NCI-H1436 treated with DMSO at 0.1 percent for 48 hours (cell line): ENCODE results near the gene SYAP1.
"Not testable (repeated sequence)": the region's sequence is repeated elsewhere in the genome, so short reads cannot be mapped to it uniquely, and the experiment has no call there.

Source experiments
- DNase-seq: peaks from one replicate; lab custom pipeline; 2025; lab: John Stamatoyannopoulos, UW

Gene SYAP1

DNA sequence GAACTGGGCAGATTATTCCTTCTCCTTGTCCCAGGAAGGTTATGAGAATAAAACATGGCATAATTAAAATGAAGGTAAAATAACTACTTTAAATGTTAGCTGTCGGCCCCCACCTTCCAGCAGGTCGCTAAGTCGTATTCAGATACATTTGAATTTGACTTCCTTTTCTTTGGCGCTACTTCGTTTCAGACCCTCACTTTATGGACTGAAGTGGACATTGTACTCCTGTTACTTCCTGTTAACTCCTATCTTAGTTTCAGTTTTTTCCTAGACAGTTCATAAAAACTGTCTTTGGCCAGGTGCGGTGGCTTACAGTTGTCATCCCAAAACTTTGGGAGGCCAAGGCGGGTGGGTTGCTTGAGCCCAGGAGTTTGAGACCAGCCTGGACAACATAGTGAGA lies 5.7 kb downstream of the SYAP1 start:
- no peak for DNase-seq

DNA sequence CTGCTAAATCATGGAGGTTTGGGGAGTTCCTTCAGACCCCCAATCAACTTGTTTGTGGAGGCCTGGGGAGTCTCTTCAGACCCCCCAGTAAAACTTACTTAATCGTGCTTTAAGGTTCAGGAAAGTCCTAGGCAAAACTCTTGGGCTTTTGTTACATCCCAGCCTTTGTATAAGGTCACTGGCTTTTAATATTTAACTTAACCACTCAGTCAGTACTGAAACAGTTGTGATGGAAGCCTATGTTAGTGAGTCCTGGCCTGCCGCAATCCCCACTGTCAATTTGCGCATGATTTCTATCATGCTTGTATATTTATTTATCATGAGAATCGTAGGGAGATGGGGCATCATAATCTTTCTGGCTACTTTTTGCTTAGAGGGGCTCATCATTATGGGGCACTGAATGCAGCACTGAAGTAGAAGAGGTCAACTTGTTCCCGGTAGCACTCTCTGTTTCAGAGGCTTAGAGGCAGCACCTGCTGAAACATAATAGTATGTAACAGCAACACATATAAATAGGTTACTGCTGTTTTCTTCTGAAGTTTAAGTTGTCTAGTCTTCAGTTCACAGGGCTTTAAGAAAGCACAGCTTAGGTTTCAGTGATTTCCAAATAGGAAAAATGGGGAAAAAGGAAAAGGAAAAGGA lies 7.1 kb downstream of the SYAP1 start:
- not testable (repeated sequence) for DNase-seq

DNA sequence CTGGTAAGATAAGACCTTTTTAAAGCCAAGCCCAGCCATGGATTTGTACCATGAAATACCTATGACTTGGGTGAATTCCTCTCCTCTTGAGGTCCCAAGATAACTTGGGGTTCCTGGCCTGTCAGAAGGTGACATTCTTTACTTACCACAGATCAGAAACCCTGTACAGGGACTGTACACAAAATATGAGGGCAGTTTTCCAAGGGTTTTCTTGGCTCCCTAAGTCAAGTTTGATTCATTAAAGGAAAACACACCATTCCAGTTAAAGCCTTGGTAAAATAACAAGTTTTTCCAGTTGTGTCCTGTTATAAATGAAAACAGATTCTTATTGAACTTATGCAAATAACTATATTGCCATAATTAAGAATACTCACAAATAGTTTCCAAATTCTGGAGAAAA lies 8.2 kb downstream of the SYAP1 start:
- no peak for DNase-seq

DNA sequence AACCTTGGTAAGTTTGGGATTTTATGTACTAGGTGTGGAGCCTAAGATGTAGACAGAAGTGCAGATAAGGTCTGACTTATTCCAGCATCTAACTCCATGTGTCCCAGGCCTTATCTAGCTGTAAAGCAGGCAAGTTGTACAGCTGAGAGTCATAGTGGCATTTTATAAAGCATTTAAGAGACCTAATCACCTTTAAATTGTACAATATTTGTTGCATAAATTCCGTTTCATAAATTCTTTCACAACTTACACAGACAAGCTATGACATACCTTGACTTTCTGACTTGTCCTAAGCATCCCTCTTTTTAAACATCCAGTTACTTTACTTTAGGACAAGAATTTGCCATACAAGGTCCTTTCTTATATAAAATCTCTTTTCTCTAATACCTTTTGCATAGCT lies 11.0 kb downstream of the SYAP1 start:
- no peak for DNase-seq

DNA sequence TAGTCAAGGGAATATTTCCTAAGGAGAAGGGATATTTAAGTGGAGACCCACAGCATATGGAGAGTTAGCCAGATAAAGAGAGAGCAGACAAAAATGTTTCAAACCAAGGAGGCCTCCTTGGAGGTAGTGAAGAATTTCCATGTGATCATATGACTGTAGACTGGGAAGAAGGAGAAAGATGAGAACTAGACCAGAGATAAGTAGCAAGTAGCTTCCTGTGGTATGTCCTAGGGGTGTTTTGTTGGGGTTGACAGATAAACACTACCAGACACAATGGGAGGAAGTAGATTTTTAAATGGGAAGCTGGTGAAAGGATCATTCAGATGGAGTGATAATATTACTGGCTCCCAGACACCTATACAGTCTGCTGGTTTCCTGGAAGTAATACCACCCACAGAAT lies 13.6 kb downstream of the SYAP1 start:
- no peak for DNase-seq

DNA sequence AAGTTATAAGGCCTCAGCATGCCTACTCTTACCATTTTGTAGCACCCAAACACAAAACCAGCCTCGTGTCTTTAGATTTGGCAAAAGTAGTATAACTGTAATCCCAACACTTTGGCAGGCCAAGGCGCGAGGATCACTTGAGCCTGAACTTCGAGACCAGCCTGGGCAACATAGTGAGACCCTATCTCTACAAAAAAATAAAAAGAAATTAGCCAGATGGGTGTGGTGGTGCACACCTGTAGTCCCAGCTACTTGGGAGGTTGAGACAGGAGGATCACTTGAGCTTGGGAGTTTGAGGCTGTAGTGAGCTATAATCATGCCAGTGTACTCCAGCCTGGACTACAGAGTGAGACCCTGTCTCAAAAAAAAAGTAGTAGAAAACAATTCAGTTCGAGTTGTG lies 17.6 kb downstream of the SYAP1 start:
- DNase-seq: no peak

DNA sequence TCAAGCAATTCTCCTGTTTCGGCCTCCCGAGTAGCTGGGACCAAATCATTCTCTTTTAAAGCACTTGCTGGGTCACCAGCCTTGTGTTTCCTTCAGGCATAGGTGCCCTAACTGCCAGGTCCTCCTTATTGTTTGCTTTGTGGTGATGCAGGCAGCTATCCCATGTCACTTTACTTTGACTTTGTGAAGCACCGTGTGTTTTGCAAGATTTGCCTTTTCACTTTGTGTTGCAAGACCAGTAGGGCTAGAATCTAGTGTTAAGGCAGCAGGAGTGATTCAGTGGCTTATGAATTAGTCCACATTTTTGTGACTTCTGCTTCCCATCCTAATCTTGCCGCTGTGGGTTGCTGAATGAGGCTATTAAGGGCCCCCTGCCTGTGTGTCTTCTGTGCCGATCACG lies 20.2 kb downstream of the SYAP1 start:
- no peak for DNase-seq

DNA sequence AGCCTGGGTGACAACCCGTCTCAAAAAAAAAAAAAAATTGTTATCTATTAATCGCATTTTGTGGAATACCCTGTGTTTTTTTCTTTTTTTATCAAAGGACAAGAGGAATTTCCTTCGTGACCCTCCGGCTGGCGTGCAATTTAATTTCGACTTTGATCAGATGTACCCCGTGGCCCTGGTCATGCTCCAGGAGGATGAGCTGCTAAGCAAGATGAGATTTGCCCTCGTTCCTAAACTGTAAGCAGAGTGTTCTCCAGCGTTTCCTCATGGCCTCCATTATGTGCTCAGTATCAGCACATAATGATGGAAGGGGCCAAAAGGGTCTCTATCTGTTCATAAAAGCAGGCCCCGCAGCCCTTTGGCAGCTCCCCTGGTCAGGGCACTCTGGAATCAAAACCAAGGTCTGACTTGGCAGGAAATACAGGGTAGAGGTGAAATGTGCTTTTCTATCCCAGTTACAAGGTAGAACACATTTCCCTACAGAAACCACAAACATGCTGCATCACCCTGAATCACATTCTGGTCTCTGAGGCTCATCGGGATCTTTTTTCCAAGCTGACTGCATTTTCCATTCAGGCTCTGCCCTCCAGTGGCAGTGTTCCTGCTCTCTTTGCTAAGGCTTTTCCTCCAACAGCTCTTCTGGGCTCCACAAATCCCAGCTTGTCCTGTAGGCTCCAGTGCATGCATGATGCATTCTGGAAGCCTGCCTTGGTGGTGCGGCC lies 24.4 kb downstream of the SYAP1 start:
- DNase-seq: no peak

DNA sequence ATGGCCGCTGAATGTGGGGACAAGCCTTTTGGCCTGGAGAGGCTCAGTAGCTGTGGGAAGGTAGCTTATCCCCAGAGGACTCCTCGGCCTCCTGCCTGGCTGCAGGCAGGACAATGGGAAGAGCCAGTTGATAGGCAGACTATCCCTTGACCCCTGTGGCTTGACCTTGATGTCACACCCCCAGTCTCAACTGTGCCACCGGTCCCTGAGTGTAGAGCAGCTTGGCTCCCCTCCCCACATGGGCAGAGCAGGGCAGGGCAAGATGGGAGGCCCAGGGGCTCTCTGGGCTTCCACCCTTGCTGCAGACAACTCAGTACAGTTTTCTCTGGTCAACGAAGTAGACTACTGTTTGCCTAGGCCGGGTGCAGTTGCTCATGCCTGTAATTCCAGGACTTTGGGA lies 25.7 kb downstream of the SYAP1 start:
- no peak for DNase-seq

DNA sequence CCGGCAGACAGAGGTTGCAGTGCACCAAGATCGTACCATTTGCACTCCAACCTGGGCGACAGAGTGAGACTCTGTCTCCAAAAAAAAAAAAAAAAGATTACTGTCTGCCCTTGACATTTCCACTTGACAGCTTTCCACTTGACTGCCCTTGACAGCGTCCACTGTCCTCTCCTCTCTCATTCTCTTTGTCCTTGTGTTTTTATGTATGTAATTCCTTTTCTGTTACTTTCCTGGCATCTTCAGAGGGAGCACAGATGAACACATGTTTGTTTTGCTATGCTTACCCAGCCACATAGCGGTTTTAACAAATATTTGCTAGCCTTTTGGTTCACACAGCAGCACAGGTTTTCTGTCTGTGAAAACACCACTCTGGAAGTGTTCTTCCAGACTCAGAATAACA lies 26.2 kb downstream of the SYAP1 start:
- no peak for DNase-seq

DNA sequence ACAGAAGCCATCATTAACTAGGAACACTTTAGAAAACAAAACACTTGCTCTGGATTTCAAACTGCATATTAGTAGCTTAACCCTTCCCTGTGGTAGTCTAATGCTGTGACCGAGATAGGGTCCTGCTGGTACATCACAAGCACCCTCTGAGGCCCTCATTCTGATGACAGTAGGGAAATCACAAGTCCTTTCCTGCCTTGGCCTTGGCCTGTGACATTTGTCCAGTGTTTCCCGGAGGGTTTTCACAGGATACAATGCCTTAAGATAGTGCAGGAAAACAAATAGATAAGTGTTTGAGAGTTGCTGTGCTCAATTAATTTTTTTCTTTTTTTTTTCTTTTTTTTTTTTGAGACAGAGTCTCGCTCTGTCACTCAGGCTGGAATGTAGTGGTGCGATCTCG lies 29.0 kb downstream of the SYAP1 start:
- DNase-seq: no peak

DNA sequence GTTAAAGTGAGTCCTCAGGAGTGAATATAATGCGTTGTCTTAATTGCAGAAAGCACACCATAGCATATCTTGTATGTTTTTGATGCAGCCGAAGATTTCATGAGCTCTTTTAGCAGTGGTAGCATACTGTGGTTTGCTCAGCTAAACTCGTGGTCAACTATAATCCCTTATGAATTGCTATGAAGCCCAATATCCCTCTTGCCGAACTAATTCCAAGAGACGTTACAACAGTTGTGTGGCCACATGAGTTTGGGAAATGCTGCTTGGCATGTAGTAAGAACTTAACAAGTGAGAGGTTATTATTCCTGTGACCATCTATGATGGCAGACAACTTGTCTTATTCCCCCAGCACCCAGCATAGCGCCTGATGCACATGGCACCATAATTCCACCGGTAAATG lies 30.7 kb downstream of the SYAP1 start:
- no peak for DNase-seq

DNA sequence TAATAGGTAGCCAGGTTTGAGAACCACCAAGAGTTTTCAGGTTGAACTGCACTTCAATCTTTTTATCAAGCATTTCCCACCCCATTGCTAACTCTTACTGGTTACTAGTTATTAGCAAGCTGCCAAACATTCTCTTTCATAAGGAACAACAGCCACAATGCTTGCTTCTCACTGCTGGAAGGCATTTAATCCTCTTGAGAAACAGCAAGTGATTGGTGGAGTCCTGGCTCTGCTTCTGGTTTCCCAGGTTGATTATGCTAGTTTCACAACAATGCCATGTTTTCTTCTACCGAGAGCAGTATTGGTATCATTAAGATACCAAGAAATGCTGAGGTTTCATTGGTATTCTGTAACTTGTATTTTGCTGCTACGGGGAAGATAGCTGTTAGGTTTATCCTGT lies 34.6 kb downstream of the SYAP1 start:
- no peak for DNase-seq

DNA sequence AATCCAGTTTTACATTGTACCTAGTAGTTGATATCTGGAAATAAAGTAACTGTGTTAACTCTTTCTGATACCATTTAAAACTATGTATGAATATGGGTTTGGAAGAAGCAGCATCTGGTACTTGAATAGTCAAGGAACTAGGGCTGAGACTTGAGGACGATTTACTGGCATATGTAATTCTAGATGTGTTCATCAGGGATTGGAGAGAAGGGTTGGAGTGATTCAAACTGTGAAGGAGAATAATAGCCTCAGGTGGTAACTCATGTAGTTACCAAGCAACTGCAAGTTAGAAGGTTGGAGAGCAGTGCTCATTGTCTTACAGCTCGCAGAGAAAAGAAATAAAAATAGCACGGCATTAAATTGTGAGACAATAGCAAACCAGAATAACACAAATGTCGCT lies 37.3 kb downstream of the SYAP1 start:
- peak; percentile 17 for DNase-seq

DNA sequence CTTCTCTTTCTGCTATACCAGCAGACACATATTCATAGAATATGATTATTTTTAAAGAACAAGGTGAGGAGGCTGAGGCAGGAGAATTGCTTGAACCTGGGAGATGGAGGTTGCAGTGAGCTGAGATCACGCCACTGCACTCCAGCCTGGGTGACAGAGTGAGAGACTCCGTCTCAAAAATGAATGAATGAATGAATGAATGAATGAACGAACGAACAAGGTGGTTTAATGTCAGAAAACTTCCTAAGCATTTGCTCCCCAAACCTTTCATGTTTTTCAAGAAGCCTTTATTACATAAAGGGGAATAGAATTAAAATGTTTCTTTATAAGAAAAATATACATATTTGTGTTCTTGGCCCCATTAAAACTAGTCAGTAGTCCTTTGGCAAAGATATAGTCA lies 42.1 kb downstream of the SYAP1 start:
- not testable (repeated sequence) for DNase-seq

DNA sequence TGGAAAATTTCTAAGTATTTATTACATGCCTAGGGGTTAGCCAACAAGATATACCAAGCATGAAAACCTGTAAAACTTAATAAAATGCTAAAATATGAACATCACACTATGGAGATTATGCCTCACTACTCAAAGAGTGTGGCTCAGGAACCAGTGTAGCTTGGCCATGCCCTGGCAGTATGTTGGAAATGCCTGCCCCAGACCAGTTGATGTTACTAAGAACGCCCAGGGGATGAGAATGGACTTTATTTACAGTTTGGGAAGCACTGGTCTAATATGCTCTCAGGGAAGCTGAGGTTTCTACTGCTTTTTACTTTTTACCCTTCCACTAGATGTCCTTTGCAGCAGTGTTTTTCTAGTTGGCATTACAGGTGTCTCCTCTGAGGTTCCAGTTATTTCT lies 43.2 kb downstream of the SYAP1 start:
- DNase-seq: no peak

DNA sequence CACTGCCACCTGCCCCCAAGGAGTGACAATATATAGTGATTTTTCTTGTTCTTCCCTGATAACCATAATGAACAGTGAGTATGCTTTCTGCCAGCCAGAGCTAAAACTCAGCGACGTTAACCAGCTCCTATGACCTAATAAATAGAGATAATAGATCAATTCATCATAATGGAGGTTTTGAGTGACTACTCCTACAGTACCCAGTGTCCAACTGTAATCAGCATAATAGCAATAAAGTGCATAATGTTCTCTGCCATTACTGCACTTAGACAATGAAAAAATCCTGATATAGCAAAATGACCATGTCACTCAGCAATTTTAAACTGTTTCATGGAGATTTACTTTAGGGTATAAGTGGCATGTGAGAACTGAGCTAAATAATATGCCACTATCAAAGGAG lies 46.2 kb downstream of the SYAP1 start:
- peak; percentile 80 for DNase-seq

DNA sequence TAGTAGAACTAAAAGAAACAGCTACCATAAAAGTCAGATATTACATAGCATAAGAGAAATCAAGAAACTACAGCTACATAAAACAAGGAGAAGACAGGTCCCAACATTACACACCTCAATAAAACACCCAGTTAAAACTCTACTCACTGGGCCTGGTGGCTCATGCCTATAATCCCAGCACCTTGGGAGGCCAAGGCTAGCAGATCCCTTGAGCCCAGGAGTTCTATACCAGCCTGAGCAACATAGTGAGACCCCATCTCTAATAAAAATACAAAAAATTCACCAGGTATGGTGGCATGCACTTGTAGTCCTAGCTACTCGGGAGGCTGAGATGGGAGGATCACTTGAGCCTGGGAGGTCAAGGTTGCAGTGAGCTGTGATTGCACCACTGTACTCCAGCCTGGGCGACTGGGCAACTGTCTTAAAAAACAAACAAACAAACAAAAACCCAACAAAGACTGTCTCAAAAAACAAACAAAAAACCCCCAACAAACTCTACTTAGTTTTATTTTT lies 51.6 kb downstream of the SYAP1 start:
- DNase-seq: no peak

DNA sequence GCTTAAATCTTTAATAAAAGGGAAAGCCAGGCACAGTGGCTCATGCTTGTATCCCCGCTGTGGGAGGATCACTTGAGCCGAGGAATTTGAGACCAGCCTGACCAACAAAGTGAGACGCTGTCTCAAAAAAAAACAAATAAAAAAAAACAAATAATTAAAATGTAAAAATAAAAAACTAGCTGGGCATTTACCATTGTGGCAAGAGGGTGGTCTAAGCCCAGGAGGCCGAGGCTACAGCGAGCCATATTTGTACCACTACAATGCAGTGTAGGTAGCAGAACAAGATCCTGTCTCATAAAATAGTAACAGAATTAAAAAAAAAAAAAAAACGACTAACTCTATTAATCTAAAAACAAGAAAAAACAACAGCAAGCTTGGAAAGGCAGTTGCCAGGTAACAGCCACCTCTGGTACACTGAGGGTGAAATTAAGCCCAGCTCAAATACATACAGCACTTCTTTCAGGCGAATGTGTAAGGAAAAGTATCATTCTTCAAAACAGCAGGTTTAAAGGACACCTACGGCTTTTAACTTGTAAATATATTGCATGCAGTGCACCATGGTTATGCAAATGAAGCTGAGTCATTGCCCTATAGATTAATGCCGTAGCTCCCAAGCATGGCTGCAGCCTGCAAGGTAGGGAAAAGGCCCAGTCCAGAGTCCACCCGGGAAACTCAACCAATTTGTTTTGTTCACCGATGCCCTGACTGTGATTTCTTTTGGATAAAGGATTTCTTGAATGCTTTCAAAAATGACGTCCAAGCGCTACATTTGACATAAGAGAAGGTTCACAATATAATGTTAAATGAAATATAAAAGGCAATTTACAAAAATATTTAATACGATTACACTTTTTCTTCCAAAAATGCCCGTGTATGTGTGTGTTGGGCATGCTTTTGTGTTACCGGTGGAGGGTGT lies 52.3 kb downstream of the SYAP1 start:
- no peak for DNase-seq

DNA sequence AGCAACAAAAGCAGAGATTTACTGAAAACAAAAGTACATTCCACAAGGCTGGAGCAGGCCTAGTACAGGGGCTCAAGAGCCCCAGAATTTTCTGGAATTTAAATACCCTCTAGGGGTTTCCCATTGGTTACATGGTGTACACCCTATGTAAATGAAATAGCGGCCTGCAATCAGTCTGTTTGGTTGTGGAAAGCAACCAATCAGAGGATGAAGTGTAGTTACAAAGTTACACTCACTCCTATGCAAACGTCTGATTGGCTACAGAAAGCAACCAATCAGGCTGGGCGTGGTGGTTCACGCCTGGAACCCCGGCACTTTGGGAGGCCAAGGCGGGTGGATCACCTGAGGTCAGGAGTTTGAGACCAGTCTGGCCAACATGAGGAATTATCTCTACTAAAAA lies 53.0 kb downstream of the SYAP1 start:
- no peak for DNase-seq

DNA sequence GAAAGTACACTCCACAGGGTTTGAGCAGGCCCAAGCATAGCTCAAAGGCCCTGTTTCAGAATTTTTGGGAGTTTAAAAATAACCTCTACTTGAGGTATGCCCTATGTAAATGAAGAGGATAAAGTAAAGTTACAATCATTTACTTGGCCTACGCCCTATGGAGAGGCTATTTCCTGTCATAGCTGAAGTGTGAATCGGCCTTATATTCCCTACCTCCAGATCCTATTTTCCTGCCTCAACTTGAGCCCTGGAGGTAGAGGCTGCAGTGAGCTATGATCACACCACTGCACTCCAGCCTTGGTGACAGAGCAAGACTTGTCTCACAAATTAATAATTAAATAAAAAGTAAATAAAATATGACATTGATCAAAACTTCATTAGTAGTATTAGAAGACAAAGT lies 55.3 kb downstream of the SYAP1 start:
- DNase-seq: no peak

DNA sequence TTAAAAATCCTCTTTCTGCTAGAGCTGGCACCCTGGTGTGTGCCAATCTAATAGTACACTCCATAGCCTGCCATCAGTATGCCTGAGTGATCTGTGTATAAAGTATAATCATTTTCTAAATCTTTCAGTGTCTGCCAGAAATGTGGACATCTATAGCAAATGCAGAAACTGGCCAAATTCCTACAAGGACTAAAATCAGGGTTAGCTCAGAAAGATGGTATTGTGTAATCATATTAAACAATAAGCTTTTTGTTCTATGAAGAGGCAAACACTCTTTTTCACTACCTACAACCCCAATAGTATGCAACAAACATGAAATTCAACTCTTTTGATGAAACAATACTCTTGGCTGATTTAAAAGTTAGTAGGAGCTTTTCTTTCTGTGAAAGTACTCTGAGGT lies 59.1 kb downstream of the SYAP1 start:
- DNase-seq: no peak

DNA sequence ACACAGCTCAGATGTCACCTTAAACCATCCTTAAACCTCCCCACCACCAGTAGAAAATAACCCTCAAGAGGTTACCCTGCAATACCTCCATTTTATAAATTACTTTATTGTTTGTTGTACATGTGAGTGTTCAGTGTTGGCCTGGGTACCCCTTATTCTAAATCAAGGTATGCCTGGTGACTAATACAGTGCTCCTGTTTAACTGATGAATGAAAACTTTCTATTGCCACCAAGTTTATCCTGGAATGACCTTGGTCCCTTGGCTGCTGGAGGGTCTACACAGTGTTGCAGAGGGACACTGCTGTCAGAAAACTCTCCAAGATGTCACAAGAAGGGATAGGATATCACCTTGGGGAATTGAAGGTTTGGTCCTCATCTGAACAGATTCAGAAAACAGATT lies 59.6 kb downstream of the SYAP1 start:
- no peak for DNase-seq
